Endothelial cell of umbilical vein (primary cell): ENCODE results near the gene CRACR2A. TPM values are rescaled to one million over a fixed set of nuclear protein-coding genes. Genes with fewer than 3 reads are reported as not detected.

Source experiments
- BruUV-seq: library from RNA; stranded (reverse); fragments of 400-500 nt; replicated peaks from 2 replicates; lab custom pipeline; 2021; lab: Mats Ljungman, UMichigan
- CTCF ChIA-PET: fragments of 300-600, 350-600 bp; sonication (Branson Sonifier 250); formaldehyde crosslinking; loops from one replicate; lab custom pipeline; 2021; ENCODE audit warnings: antibody characterized with exemption, inconsistent platforms; lab: Charles Lee
- POLR2A ChIA-PET: fragments of 300-600, 350-600 bp; sonication (Branson Sonifier 250); formaldehyde crosslinking; loops from one replicate; lab custom pipeline; 2021; ENCODE audit warnings: antibody characterized with exemption, inconsistent platforms; lab: Charles Lee
- DNase-seq: peaks from one replicate; pipeline ENCODE4 v3.0.0-alpha.2; 2011; ENCODE audit warnings: low read depth, low spot score
- FAIRE-seq: peaks from 2 replicates; lab custom pipeline; 2011; peaks lifted over from hg19 to GRCh38; lab: Jason Lieb, UNC
- H2AFZ ChIP-seq: 2 replicates; pipeline ENCODE4 v1.6.0; 2012; ENCODE audit warnings: low read depth, low read length, control low read depth, inconsistent platforms
- H3K27ac ChIP-seq: 2 replicates; pipeline ENCODE4 v1.5.1; 2011; ENCODE audit warnings: low read depth, mild to moderate bottlenecking, control low read depth, low read length, moderate library complexity; ENCODE audit not compliant: insufficient read depth
- H3K27me3 ChIP-seq, 2 experiments: 2 replicates each; pipeline versions ENCODE4 v1.6.0 to v1.6.1; 2011; ENCODE audit warnings: low read length in 2 of 2, mixed read lengths in 1 of 2; ENCODE audit not compliant: control insufficient read depth in 2 of 2, insufficient read depth in 2 of 2
- H3K36me3 ChIP-seq, 2 experiments: 2 replicates in 1 of 2; 3 replicates in 1 of 2; pipeline ENCODE4 v1.5.1; 2011; ENCODE audit warnings: low read length in 2 of 2, mild to moderate bottlenecking in 1 of 2, moderate library complexity in 1 of 2; ENCODE audit not compliant: control insufficient read depth in 2 of 2, insufficient read depth in 2 of 2; ENCODE audit errors: extremely low read depth in 1 of 2
- H3K4me1 ChIP-seq: 3 replicates; pipeline ENCODE4 v1.5.1; 2011; ENCODE audit warnings: mild to moderate bottlenecking, low read length; ENCODE audit not compliant: control insufficient read depth, insufficient read depth; ENCODE audit errors: extremely low read depth
- H3K4me2 ChIP-seq: 2 replicates; pipeline ENCODE4 v1.6.1; 2011; ENCODE audit warnings: low read length, control low read depth, mixed read lengths; ENCODE audit not compliant: insufficient read depth
- H3K4me3 ChIP-seq, 3 experiments: fragments of 200-600 bp in 1 of 3; sonication (generic), shearing (Covaris generic) in 1 of 3; replicated peaks in 1 of 3; 2 replicates each; pipeline ENCODE4 v1.5.1; 2011 to 2016; ENCODE audit warnings: control low read depth in 3 of 3, low read length in 3 of 3, mild to moderate bottlenecking in 2 of 3, inconsistent platforms in 1 of 3, low read depth in 1 of 3, moderate library complexity in 1 of 3; ENCODE audit not compliant: insufficient read depth in 1 of 3
- H3K79me2 ChIP-seq: 2 replicates; pipeline ENCODE4 v1.6.0; 2012; ENCODE audit warnings: low read length, inconsistent platforms; ENCODE audit not compliant: control insufficient read depth, insufficient read depth
- H3K9ac ChIP-seq: replicated peaks from 2 replicates; pipeline ENCODE3; 2011; ENCODE audit warnings: low read length, control low read depth; ENCODE audit not compliant: insufficient read depth; ENCODE audit errors: extremely low read depth
- H3K9me1 ChIP-seq: replicated peaks from 3 replicates; pipeline ENCODE4 v1.6.0; 2011; ENCODE audit warnings: mild to moderate bottlenecking, low read length; ENCODE audit not compliant: control insufficient read depth, insufficient read depth; ENCODE audit errors: extremely low read depth
- H3K9me3 ChIP-seq: replicated peaks from 2 replicates; pipeline ENCODE4 v1.5.1; 2012; ENCODE audit warnings: low read length, inconsistent platforms; ENCODE audit not compliant: control insufficient read depth, insufficient read depth
- H4K20me1 ChIP-seq: replicated peaks from 2 replicates; pipeline ENCODE3; 2011; ENCODE audit warnings: mild to moderate bottlenecking, low read length; ENCODE audit not compliant: control insufficient read depth, insufficient read depth; ENCODE audit errors: extremely low read depth
- CTCF ChIP-seq, 2 donors: IDR thresholded peaks; 1 replicate in 1 of 2; 2 replicates in 1 of 2; pipeline ENCODE4 v1.5.1; 2011; ENCODE audit warnings: low read length in 2 of 2, mild to moderate bottlenecking in 2 of 2, moderate library complexity in 2 of 2, control low read depth in 1 of 2, inconsistent platforms in 1 of 2, low read depth in 1 of 2; ENCODE audit not compliant: insufficient read depth in 1 of 2; ENCODE audit errors: extremely low read depth in 1 of 2
- EZH2 ChIP-seq: IDR thresholded peaks from 2 replicates; pipeline ENCODE4 v1.6.1; 2012; ENCODE audit warnings: borderline replicate concordance, low read depth, mild to moderate bottlenecking, moderate library complexity, low read length, inconsistent platforms; ENCODE audit not compliant: severe bottlenecking
- FOS ChIP-seq: IDR thresholded peaks from 2 replicates; pipeline ENCODE4 v1.6.1; 2011; ENCODE audit warnings: mild to moderate bottlenecking, low read length, moderate library complexity, borderline replicate concordance; ENCODE audit not compliant: insufficient read depth
- GATA2 ChIP-seq: IDR thresholded peaks from 2 replicates; pipeline ENCODE4 v1.7.0; 2011; ENCODE audit warnings: low read depth, mild to moderate bottlenecking, moderate library complexity, mixed read lengths, low read length; ENCODE audit not compliant: insufficient read length, insufficient read depth
- JUN ChIP-seq: IDR thresholded peaks from 2 replicates; pipeline ENCODE4 v1.6.1; 2011; ENCODE audit warnings: borderline replicate concordance, low read depth; ENCODE audit not compliant: insufficient read length, insufficient read depth
- MAX ChIP-seq: IDR thresholded peaks from 2 replicates; pipeline ENCODE4 v1.6.1; 2011; ENCODE audit not compliant: insufficient read depth, insufficient read length
- MYC ChIP-seq: IDR thresholded peaks from one replicate; pipeline ENCODE4 v1.6.1; 2011; ENCODE audit warnings: mild to moderate bottlenecking, low read depth, low read length
- POLR2A ChIP-seq: IDR thresholded peaks from 2 replicates; pipeline ENCODE4 v1.6.1; 2012; ENCODE audit warnings: low read depth, mild to moderate bottlenecking, control low read depth, low read length
- POLR2AphosphoS5 ChIP-seq: IDR thresholded peaks from 2 replicates; pipeline ENCODE4 v1.6.1; 2012; ENCODE audit warnings: low read depth, mild to moderate bottlenecking, control low read depth, low read length, moderate library complexity; ENCODE audit not compliant: insufficient read depth
- dilution Hi-C: fragments of 300-500 bp; cut with MboI; formaldehyde crosslinking; loops from one replicate; pipeline ENCODE4 v1.15.0; 2019; ENCODE audit warnings: low sequenced_read_pairs; ENCODE audit not compliant: extremely low pct_ligation_motif_present
- intact Hi-C: fragments of 100-400 bp; cut with micrococcal nuclease; formaldehyde crosslinking; loops from one replicate; pipeline ENCODE4 v1.10.0; 2022
- polyA plus RNA-seq, 4 experiments: library from polyadenylated mRNA; depleted of rRNA in 3 of 4; stranded (reverse) in 3 of 4; unstranded in 1 of 4; fragments of >200 nt; gene quantifications; 2 replicates each; pipeline versions ENCODE4 v1.2.1 to v1.2.3, GENCODE V29; 2011 to 2012; ENCODE audit warnings: missing spikeins in 1 of 4
- total RNA-seq: library from RNA; stranded (reverse); gene quantifications from 2 replicates; pipeline ENCODE4 v1.2.3, GENCODE V29; 2021

CRACR2A gene
- total and polyA plus RNA-seq, 2 donors (not counting 3 experiments of a cell fraction or from before 2014, with no cell fraction given) = 4.4 to 15.9 TPM

GRCh38 chr12:3624273-3624672 lies 128.6 kb downstream of the CRACR2A start:
- Histone ChIP-seq H3K27ac (no peak overlapping the region), H2AFZ (no peak overlapping the region), H3K4me2 (no peak overlapping the region), H3K27me3 (no peaks in the 10 kb centered on the region), H3K4me3 (no peak overlapping the region), H3K9me3 (no peaks in the 10 kb centered on the region), H3K4me1 (no peaks in the 10 kb centered on the region), H4K20me1 (no peaks in the 10 kb centered on the region), H3K9ac (no peak overlapping the region), H3K79me2 (no peaks in the 10 kb centered on the region), H3K36me3 (no peaks in the 10 kb centered on the region), H3K9me1 (no peaks in the 10 kb centered on the region)
- DNase-seq = no peak
- no peak for FAIRE-seq
- BruUV-seq = no TSS peak
- dilution Hi-C loops (no loop called here), intact Hi-C loops (no loop called here)
- no peak for TF ChIP-seq POLR2AphosphoS5
- no peak for TF ChIP-seq FOS
- TF ChIP-seq EZH2 = no peak
- TF ChIP-seq MAX = no peak
- no peak for TF ChIP-seq GATA2
- no peak for TF ChIP-seq CTCF (IDR thresholded peaks at IDR 0.05; ENCODE audit: extremely low read depth in 1 of 2, insufficient read depth in 1 of 2, low read depth in 1 of 2, low read length in 2 of 2)
- no peak for TF ChIP-seq JUN
- no peak for TF ChIP-seq MYC
- no peak for TF ChIP-seq POLR2A
- POLR2A ChIA-PET = no interaction called here
- CTCF ChIA-PET = no interaction called here
